IMR-90 (cell line): ENCODE results near the gene CDH12.

Experiments used
- BHLHE40 ChIP-seq: fragments of 150-350 bp; IDR thresholded peaks from 2 replicates; pipeline ENCODE4 v1.6.1; 2016; ENCODE audit warnings: mild to moderate bottlenecking, low read depth, low read length
- CHD1 ChIP-seq: IDR thresholded peaks from 2 replicates; pipeline ENCODE4 v1.6.1; 2012; ENCODE audit warnings: low read depth, low read length, improper control_type of control experiment
- CTCF ChIP-seq: conservative IDR thresholded peaks from 2 replicates; pipeline ENCODE4 v1.5.1; 2012; ENCODE audit warnings: mild to moderate bottlenecking, low read depth, low read length, improper control_type of control experiment
- FOS ChIP-seq: fragments of 150-350 bp; IDR thresholded peaks from 2 replicates; pipeline ENCODE4 v1.6.1; 2016; ENCODE audit warnings: low read depth, low read length
- MAFK ChIP-seq: IDR thresholded peaks from 2 replicates; pipeline ENCODE4 v1.6.1; 2012; ENCODE audit warnings: low read depth, low read length, improper control_type of control experiment
- MAZ ChIP-seq: IDR thresholded peaks from 2 replicates; pipeline ENCODE4 v1.6.1; 2012; ENCODE audit warnings: low read depth, mild to moderate bottlenecking, low read length, improper control_type of control experiment, moderate library complexity, borderline replicate concordance
- MXI1 ChIP-seq: IDR thresholded peaks from 2 replicates; pipeline ENCODE4 v1.6.1; 2012; ENCODE audit warnings: low read depth, mild to moderate bottlenecking, low read length, moderate library complexity, borderline replicate concordance
- POLR2A ChIP-seq: IDR thresholded peaks from 2 replicates; pipeline ENCODE4 v1.6.1; 2012; ENCODE audit warnings: mild to moderate bottlenecking, low read depth, low read length
- RAD21 ChIP-seq: IDR thresholded peaks from 2 replicates; pipeline ENCODE4 v1.6.1; 2012; ENCODE audit warnings: low read length, improper control_type of control experiment
- RFX5 ChIP-seq: IDR thresholded peaks from 2 replicates; pipeline ENCODE4 v1.8.0; 2012; ENCODE audit warnings: low read depth, mild to moderate bottlenecking, low read length, moderate library complexity
- SMC3 ChIP-seq: fragments of 150-350 bp; IDR thresholded peaks from 2 replicates; pipeline ENCODE4 v1.6.1; 2016; ENCODE audit warnings: low read depth, mild to moderate bottlenecking, antibody characterized with exemption, low read length, moderate library complexity
- USF2 ChIP-seq: fragments of 150-350 bp; IDR thresholded peaks from 2 replicates; pipeline ENCODE4 v1.6.1; 2017; ENCODE audit warnings: mild to moderate bottlenecking, antibody characterized with exemption, low read length, low read depth

GRCh38 chr5:22889720-22890119 lies 36.6 kb upstream of the CDH12 start:
- TF ChIP-seq CTCF (no peak), MXI1 (no peak), POLR2A (no peak), MAZ (no peak), USF2 (no peak), MAFK (no peak), SMC3 (no peak), CHD1 (no peak), BHLHE40 (no peak), RFX5 (no peak), RAD21 (no peak), FOS (no peak)
